Spleen (tissue), 11 donors: ENCODE results near the gene DDX31. TPM values are rescaled to one million over a fixed set of nuclear protein-coding genes. Genes with fewer than 3 reads are reported as not detected.

ENCODE experiments used
- DNase-seq: peaks from one replicate; pipeline ENCODE4 v3.0.0-alpha.2; 2020
- H3K27ac ChIP-seq, 8 donors: fragments of 200-600 bp; sonication (generic) in 7 of 8; 1 replicate in 4 of 8; 2 replicates in 4 of 8; pipeline versions ENCODE4 v1.5.0 to v1.8.0; 2016 to 2021; ENCODE audit warnings: inconsistent platforms in 4 of 8, mild to moderate bottlenecking in 4 of 8, moderate library complexity in 1 of 8
- H3K27me3 ChIP-seq, 7 donors: fragments of 200-600 bp; sonication (generic) in 6 of 7; replicated peaks in 1 of 7; 1 replicate in 4 of 7; 2 replicates in 3 of 7; pipeline versions ENCODE4 v1.5.0 to v1.8.0; 2016 to 2021; ENCODE audit warnings: inconsistent platforms in 3 of 7, mild to moderate bottlenecking in 1 of 7
- H3K36me3 ChIP-seq, 6 donors: fragments of 200-600 bp; sonication (generic) in 5 of 6; 1 replicate in 4 of 6; 2 replicates in 2 of 6; pipeline versions ENCODE4 v1.5.0 to v1.8.0; 2016 to 2021; ENCODE audit warnings: inconsistent platforms in 2 of 6
- H3K4me1 ChIP-seq, 6 donors: fragments of 200-600 bp; sonication (generic) in 5 of 6; 1 replicate in 3 of 6; 2 replicates in 3 of 6; pipeline versions ENCODE4 v1.5.0 to v1.8.0; 2016 to 2021; ENCODE audit warnings: inconsistent platforms in 3 of 6
- H3K4me3 ChIP-seq, 8 donors: fragments of 200-600 bp; sonication (generic) in 7 of 8; 1 replicate in 4 of 8; 2 replicates in 4 of 8; pipeline versions ENCODE4 v1.5.0 to v1.8.0; 2016 to 2021; ENCODE audit warnings: inconsistent platforms in 4 of 8, mild to moderate bottlenecking in 4 of 8, moderate library complexity in 2 of 8
- H3K9me3 ChIP-seq, 8 donors: fragments of 200-600 bp; sonication (generic) in 7 of 8; 1 replicate in 4 of 8; 2 replicates in 4 of 8; pipeline versions ENCODE4 v1.5.0 to v1.8.0; 2016 to 2021; ENCODE audit warnings: inconsistent platforms in 4 of 8
- CTCF ChIP-seq, 11 experiments: fragments of 200-600 bp in 7 of 11; fragments of 450-650 bp in 4 of 11; sonication (generic) in 4 of 11; IDR thresholded peaks in 8 of 11; conservative IDR thresholded peaks in 3 of 11; 1 replicate in 7 of 11; 2 replicates in 4 of 11; pipeline versions ENCODE4 v1.4.0 to v1.8.0; 2016 to 2021; ENCODE audit warnings: antibody characterized with exemption in 11 of 11, inconsistent platforms in 4 of 11, mild to moderate bottlenecking in 1 of 11
- POLR2A ChIP-seq, 3 donors: fragments of 450-650 bp; IDR thresholded peaks; one replicate each; pipeline ENCODE4 v1.5.1; 2017; ENCODE audit warnings: antibody characterized with exemption in 3 of 3, mild to moderate bottlenecking in 1 of 3
- POLR2AphosphoS5 ChIP-seq, 3 donors: sonication (generic); formaldehyde crosslinking; IDR thresholded peaks; one replicate each; pipeline ENCODE4 v1.5.1; 2017; ENCODE audit warnings: antibody characterized with exemption in 3 of 3
- WGBS, 5 donors: extraction: QIAGEN DNeasy Blood & Tissue Kit in 3 of 5; methylation state at CpG; one replicate each; pipeline versions ENCODE4 v1.1.5 to v1.1.7; 2013 to 2018; 5-methylcytosine and 5-hydroxymethylcytosine counted together
- intact Hi-C: fragments of 100-400 bp; cut with DNase I; formaldehyde crosslinking; loops from one replicate; pipeline ENCODE4 v1.15.0; 2023; ENCODE audit warnings: low total_unique reads
- polyA plus RNA-seq, 3 donors: library from polyadenylated mRNA; stranded (reverse); fragments of 200-250 nt; gene quantifications; one replicate each; pipeline ENCODE4 v1.2.1, GENCODE V29; 2013
- total RNA-seq, 7 donors: library from RNA; depleted of rRNA in 3 of 7; stranded (reverse); fragments of >200 nt in 3 of 7; fragmentation: NEBNext Ultra II Directional in 4 of 7; extraction: Animal tissue kit (Norgen Biotek cat#: 25700) in 4 of 7; gene quantifications; one replicate each; pipeline versions ENCODE4 v1.1.0 to v1.2.1, GENCODE V29; 2016 to 2021
- donor health status: healthy with polysubstance abuse.
- donor health status: DM: no; HTN: no; CAD: no; lungs with moderate emphysema.
- donor health status: DM: no; HTN: no; CAD: no.
- donor health status: Bipolar disorder and iron deficiency.
- donor health status: healthy.
- donor health status: DM: no; HTN: no; CAD: no.
- donor health status: DM: yes; HTN: yes; CAD: no.

The DDX31 gene
- total and polyA plus RNA-seq, 10 donors, result 8.6 to 19.3 (median 14.7) TPM

GRCh38 chr9:132641216-132641615, 28.6 kb downstream of the DDX31 start:
- 90 to 96% (median 94%) methylated on average over 4 of the region's 4 CpGs for WGBS, 5 donors
- peaks cover 0 to 99% (median 82%) of the 10 kb centered on the region in 6 donors for H3K36me3 ChIP-seq
- no peak overlapping the region for H3K4me3 ChIP-seq
- H3K4me1 ChIP-seq, result no peaks in the 10 kb centered on the region
- no peak overlapping the region for H3K27ac ChIP-seq
- H3K9me3 ChIP-seq, result no peaks in the 10 kb centered on the region
- no peak for DNase-seq
- no peaks in the 10 kb centered on the region for H3K27me3 ChIP-seq
- intact Hi-C loops, result no loop called here
- no peak for TF ChIP-seq POLR2A (IDR thresholded peaks at IDR 0.05)
- TF ChIP-seq POLR2AphosphoS5 (IDR thresholded peaks at IDR 0.05), result no peak
- no peak for TF ChIP-seq CTCF (IDR thresholded peaks at IDR 0.05 in 8 of 11, conservative IDR thresholded peaks at IDR 0.05 in 3 of 11)

- WGBS, 5 donors, result 88 to 95% (median 92%) methylated on average over 5 of the region's 5 CpGs
- Histone ChIP-seq H3K9me3 (no peaks in the 10 kb centered on the region), H3K4me3 (no peak overlapping the region), H3K36me3 (peaks cover 0 to 96% (median 63%) of the 10 kb centered on the region in 6 donors), H3K27ac (no peak overlapping the region), H3K4me1 (no peaks in the 10 kb centered on the region), H3K27me3 (no peaks in the 10 kb centered on the region)
- no peak for DNase-seq
- TF ChIP-seq POLR2AphosphoS5 (IDR thresholded peaks at IDR 0.05) (no peak), CTCF (IDR thresholded peaks at IDR 0.05 in 8 of 11, conservative IDR thresholded peaks at IDR 0.05 in 3 of 11) (no peak), POLR2A (IDR thresholded peaks at IDR 0.05) (no peak)
- intact Hi-C loops, result no loop called here
These were observed 30.5 kb downstream of the DDX31 start for GRCh38 chr9:132639322-132639721.

GRCh38 chr9:132638240-132638639, 31.5 kb downstream of the DDX31 start:
- no peak overlapping the region for H3K27ac ChIP-seq
- H3K9me3 ChIP-seq, result no peaks in the 10 kb centered on the region
- no peaks in the 10 kb centered on the region for H3K4me1 ChIP-seq
- peaks cover 0 to 89% (median 57%) of the 10 kb centered on the region in 6 donors for H3K36me3 ChIP-seq
- no peak for TF ChIP-seq CTCF (IDR thresholded peaks at IDR 0.05 in 8 of 11, conservative IDR thresholded peaks at IDR 0.05 in 3 of 11)
- TF ChIP-seq POLR2A (IDR thresholded peaks at IDR 0.05), result no peak
- TF ChIP-seq POLR2AphosphoS5 (IDR thresholded peaks at IDR 0.05), result no peak
- intact Hi-C loops, result no loop called here
- DNase-seq, result no peak
- no peak overlapping the region for H3K4me3 ChIP-seq
- WGBS, 5 donors, result 93 to 96% (median 94%) methylated on average over 5 of the region's 5 CpGs
- H3K27me3 ChIP-seq, result no peaks in the 10 kb centered on the region

- Histone ChIP-seq H3K4me1 (no peaks in the 10 kb centered on the region), H3K27me3 (no peaks in the 10 kb centered on the region), H3K36me3 (peaks cover 0 to 85% (median 54%) of the 10 kb centered on the region in 6 donors), H3K9me3 (no peaks in the 10 kb centered on the region), H3K4me3 (no peak overlapping the region), H3K27ac (no peak overlapping the region)
- no peak for TF ChIP-seq CTCF (IDR thresholded peaks at IDR 0.05 in 8 of 11, conservative IDR thresholded peaks at IDR 0.05 in 3 of 11)
- TF ChIP-seq POLR2AphosphoS5 (IDR thresholded peaks at IDR 0.05), result no peak
- no peak for TF ChIP-seq POLR2A (IDR thresholded peaks at IDR 0.05)
- no peak for DNase-seq
- intact Hi-C loops, result no loop called here
- 94 to 96% (median 95%) methylated on average over 12 of the region's 12 CpGs for WGBS, 5 donors
These were observed 32.0 kb downstream of the DDX31 start for GRCh38 chr9:132637801-132638200.
